GM23338 (cell line): ENCODE data around the gene CKS1B. TPM values are rescaled to one million over a fixed set of nuclear protein-coding genes. Genes with fewer than 3 reads are reported as not detected.

ENCODE experiments used
- ATAC-seq: fragments of 200-7000 bp; cut with Tn5 transposase; 3 replicates; pipeline ENCODE4 v1.9.1; 2020
- DNase-seq: peaks from one replicate; pipeline ENCODE4 v3.0.0-alpha.2; 2015; ENCODE audit warnings: low spot score
- H2AFZ ChIP-seq: fragments of 200-600 bp; sonication (generic); 2 replicates; pipeline ENCODE4 v1.8.0; 2016; ENCODE audit warnings: antibody characterized with exemption, mild to moderate bottlenecking, moderate library complexity
- H3F3A ChIP-seq: fragments of 200-600 bp; sonication (generic); replicated peaks from 2 replicates; pipeline ENCODE4 v1.8.0; 2017; ENCODE audit warnings: antibody characterized with exemption, mixed run types, low read depth
- H3K27ac ChIP-seq: fragments of 200-600 bp; sonication (generic); 2 replicates; pipeline ENCODE4 v1.6.1; 2016; ENCODE audit warnings: low read depth
- H3K27me3 ChIP-seq: fragments of 200-600 bp; sonication (generic); 2 replicates; pipeline ENCODE4 v1.8.0; 2016; ENCODE audit warnings: mild to moderate bottlenecking, mixed run types, moderate library complexity; ENCODE audit not compliant: insufficient read depth
- H3K36me3 ChIP-seq: fragments of 200-600 bp; sonication (generic); 2 replicates; pipeline ENCODE4 v1.8.0; 2016; ENCODE audit warnings: mild to moderate bottlenecking; ENCODE audit not compliant: insufficient read depth
- H3K4me1 ChIP-seq: fragments of 200-600 bp; sonication (generic); 2 replicates; pipeline ENCODE4 v1.8.0; 2016; ENCODE audit warnings: mild to moderate bottlenecking, moderate library complexity; ENCODE audit not compliant: insufficient read depth
- H3K4me2 ChIP-seq: fragments of 200-600 bp; sonication (generic); 2 replicates; pipeline ENCODE4 v1.7.1; 2017; ENCODE audit warnings: mixed run types
- H3K4me3 ChIP-seq: fragments of 200-600 bp; sonication (generic); 2 replicates; pipeline ENCODE4 v1.6.1; 2016; ENCODE audit warnings: mixed run types
- H3K79me2 ChIP-seq: fragments of 200-600 bp; sonication (generic); replicated peaks from 2 replicates; pipeline ENCODE4 v1.8.0; 2017; ENCODE audit warnings: mild to moderate bottlenecking; ENCODE audit not compliant: insufficient read depth
- H3K9me2 ChIP-seq: fragments of 200-600 bp; sonication (generic); 2 replicates; pipeline ENCODE4 v1.8.0; 2017; ENCODE audit not compliant: insufficient read depth
- H4K20me1 ChIP-seq: fragments of 200-600 bp; sonication (generic); replicated peaks from 2 replicates; pipeline ENCODE4 v1.8.0; 2017; ENCODE audit warnings: mild to moderate bottlenecking; ENCODE audit not compliant: insufficient read depth
- H3K27ac Mint-ChIP-seq: 2 replicates; pipeline ENCODE4 v1.8.0; 2020; ENCODE audit warnings: inconsistent platforms, mild to moderate bottlenecking, moderate library complexity, mixed read lengths
- H3K27me3 Mint-ChIP-seq: 3 replicates; pipeline ENCODE4 v1.8.0; 2022; ENCODE audit warnings: low read depth, mild to moderate bottlenecking, moderate library complexity, mixed read lengths, inconsistent platforms; ENCODE audit not compliant: insufficient read depth, poor library complexity
- H3K36me3 Mint-ChIP-seq: 3 replicates; pipeline ENCODE4 v1.8.0; 2021; ENCODE audit warnings: low read depth, mild to moderate bottlenecking, inconsistent platforms, moderate library complexity, mixed read lengths
- H3K4me1 Mint-ChIP-seq: 3 replicates; pipeline ENCODE4 v1.8.0; 2020; ENCODE audit warnings: mild to moderate bottlenecking, inconsistent platforms, mixed read lengths
- H3K4me3 Mint-ChIP-seq: 3 replicates; pipeline ENCODE4 v1.8.0; 2021; ENCODE audit warnings: moderate library complexity, mild to moderate bottlenecking, inconsistent platforms, mixed read lengths
- H3K9me3 Mint-ChIP-seq: 3 replicates; pipeline ENCODE4 v1.8.0; 2020; ENCODE audit warnings: moderate library complexity, mild to moderate bottlenecking, inconsistent platforms, mixed read lengths
- CREB1 ChIP-seq: fragments of 250-450 bp; sonication (Bioruptor Pico); IDR thresholded peaks from 2 replicates; pipeline ENCODE4 v1.5.0; 2020; ENCODE audit warnings: low read depth, mild to moderate bottlenecking, moderate library complexity
- EZH2 ChIP-seq: fragments of 200-600 bp; sonication (generic); IDR thresholded peaks from one replicate; pipeline ENCODE4 v1.8.0; 2017; ENCODE audit warnings: antibody characterized with exemption, mild to moderate bottlenecking, low read depth; ENCODE audit not compliant: unreplicated experiment
- EZH2phosphoT487 ChIP-seq: fragments of 200-600 bp; sonication (generic); IDR thresholded peaks from one replicate; pipeline ENCODE4 v1.8.1; 2018; ENCODE audit warnings: antibody characterized with exemption; ENCODE audit not compliant: unreplicated experiment
- JUNB ChIP-seq: IDR thresholded peaks from one replicate; pipeline ENCODE4 v1.6.1; 2016; ENCODE audit warnings: antibody characterized with exemption; ENCODE audit not compliant: unreplicated experiment
- NANOG ChIP-seq: IDR thresholded peaks from 2 replicates; pipeline ENCODE4 v1.6.1; 2016; ENCODE audit warnings: antibody characterized with exemption, borderline replicate concordance
- POLR2AphosphoS5 ChIP-seq: IDR thresholded peaks from 2 replicates; pipeline ENCODE4 v1.6.1; 2016; ENCODE audit warnings: antibody characterized with exemption, low read depth
- ZNF114 ChIP-seq: fragments of 250-450 bp; sonication (Bioruptor Pico); IDR thresholded peaks from 2 replicates; pipeline ENCODE4 v1.5.0; 2020; ENCODE audit warnings: mild to moderate bottlenecking, moderate library complexity
- ZNF331 ChIP-seq: fragments of 250-450 bp; sonication (Bioruptor Pico); IDR thresholded peaks from 2 replicates; pipeline ENCODE4 v1.5.0; 2020; ENCODE audit warnings: low read depth, mild to moderate bottlenecking, moderate library complexity
- polyA plus RNA-seq: library from polyadenylated mRNA; unstranded; fragments of >200 nt; fragmentation: Nextera tagmentation; extraction: Ambion mirVana; gene quantifications from 2 replicates; pipeline ENCODE4 v1.2.1, GENCODE V29; 2016
- total RNA-seq: library from RNA; depleted of rRNA; stranded (reverse); fragments of >200 nt; shearing (Covaris generic); gene quantifications from 2 replicates; pipeline ENCODE4 v1.2.3, GENCODE V29; 2014
- TF ChIP-seq, protein P1 (sequence below): IDR thresholded peaks from 2 replicates; pipeline ENCODE4 v1.6.1; 2016; ENCODE audit warnings: antibody characterized with exemption
- TF ChIP-seq, protein P2 (sequence below): IDR thresholded peaks from one replicate; pipeline ENCODE4 v1.6.1; 2018; ENCODE audit warnings: antibody characterized with exemption; ENCODE audit not compliant: unreplicated experiment
- TF ChIP-seq, protein P3 (sequence below), 2 experiments: fragments of 200-600 bp in 1 of 2; sonication (generic) in 1 of 2; conservative IDR thresholded peaks; 2 replicates each; pipeline versions ENCODE4 v1.5.1 to v1.6.1; 2016 to 2017; ENCODE audit warnings: antibody characterized with exemption in 2 of 2, low read depth in 2 of 2, mild to moderate bottlenecking in 2 of 2, moderate library complexity in 1 of 2
- TF ChIP-seq, protein P4 (sequence below): fragments of 250-450 bp; sonication (Bioruptor Pico); IDR thresholded peaks from 2 replicates; pipeline ENCODE4 v1.5.0; 2020; ENCODE audit warnings: mild to moderate bottlenecking, moderate library complexity

Gene CKS1B
- total and polyA plus RNA-seq, 2 experiments from 2014 or later: 296 to 617 TPM

DNA sequence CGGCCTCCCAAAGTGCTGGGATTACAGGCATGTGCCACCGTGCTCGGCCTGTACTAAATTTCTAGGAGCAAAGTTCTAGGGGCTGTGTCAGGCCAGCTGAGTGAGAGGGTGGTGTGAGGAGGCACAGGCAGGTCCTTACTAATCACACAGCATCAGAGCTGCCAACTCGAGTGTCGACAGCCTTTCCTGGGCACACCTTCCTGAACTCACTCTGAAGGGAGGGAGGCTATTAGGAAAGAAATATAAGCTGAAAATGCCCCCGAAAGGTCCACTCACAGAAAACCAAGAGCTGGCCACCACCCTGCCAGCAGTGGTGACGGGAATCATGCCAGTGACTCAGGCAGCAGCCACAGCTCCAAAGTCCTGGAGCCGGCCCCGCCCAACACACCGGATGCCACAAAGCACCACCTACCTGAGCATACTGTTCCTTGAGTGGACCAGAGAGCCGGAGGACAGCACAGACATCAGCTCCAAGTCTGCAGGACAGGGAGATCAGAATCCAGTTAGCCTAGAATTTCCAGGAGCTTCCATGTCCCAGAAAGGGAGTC lies 42.5 kb upstream of the CKS1B start:
- Histone ChIP-seq H3K4me3 (no peak overlapping the region), H3K27ac (no peak overlapping the region), H4K20me1 (no peaks in the 10 kb centered on the region), H3K4me2 (no peak overlapping the region), H3K9me2 (no peaks in the 10 kb centered on the region; the same call in 1 of the 2 replicates), H3K79me2 (no peaks in the 10 kb centered on the region; the same call in 1 of the 2 replicates), H3K36me3 (no peaks in the 10 kb centered on the region), H2AFZ (no peak overlapping the region), H3K4me1 (peaks cover 5% of the 10 kb centered on the region; the same call in 1 of the 2 replicates), H3K27me3 (no peaks in the 10 kb centered on the region; the same call in 1 of the 2 replicates), H3F3A (no peaks in the 10 kb centered on the region; the same call in 1 of the 2 replicates)
- Mint-ChIP-seq H3K9me3 (peaks cover 3% of the 10 kb centered on the region; the same call in 1 of the 3 replicates), H3K27ac (no peak overlapping the region), H3K36me3 (peaks cover 14% of the 10 kb centered on the region; the same call in 1 of the 3 replicates), H3K27me3 (peaks cover 7% of the 10 kb centered on the region), H3K4me1 (peaks cover 3% of the 10 kb centered on the region), H3K4me3 (no peak overlapping the region)
- ATAC-seq (no peak), DNase-seq (no peak)
- TF ChIP-seq, protein P1, sequence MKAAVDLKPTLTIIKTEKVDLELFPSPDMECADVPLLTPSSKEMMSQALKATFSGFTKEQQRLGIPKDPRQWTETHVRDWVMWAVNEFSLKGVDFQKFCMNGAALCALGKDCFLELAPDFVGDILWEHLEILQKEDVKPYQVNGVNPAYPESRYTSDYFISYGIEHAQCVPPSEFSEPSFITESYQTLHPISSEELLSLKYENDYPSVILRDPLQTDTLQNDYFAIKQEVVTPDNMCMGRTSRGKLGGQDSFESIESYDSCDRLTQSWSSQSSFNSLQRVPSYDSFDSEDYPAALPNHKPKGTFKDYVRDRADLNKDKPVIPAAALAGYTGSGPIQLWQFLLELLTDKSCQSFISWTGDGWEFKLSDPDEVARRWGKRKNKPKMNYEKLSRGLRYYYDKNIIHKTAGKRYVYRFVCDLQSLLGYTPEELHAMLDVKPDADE: no peak
- TF ChIP-seq ZNF114 (CRISPR knock-in tag) (no peak), ZNF331 (CRISPR knock-in tag) (no peak), NANOG (no peak), JUNB (no peak), POLR2AphosphoS5 (no peak), EZH2phosphoT487 (no peak), CREB1 (CRISPR knock-in tag) (no peak), EZH2 (no peak)
- TF ChIP-seq, protein P2, sequence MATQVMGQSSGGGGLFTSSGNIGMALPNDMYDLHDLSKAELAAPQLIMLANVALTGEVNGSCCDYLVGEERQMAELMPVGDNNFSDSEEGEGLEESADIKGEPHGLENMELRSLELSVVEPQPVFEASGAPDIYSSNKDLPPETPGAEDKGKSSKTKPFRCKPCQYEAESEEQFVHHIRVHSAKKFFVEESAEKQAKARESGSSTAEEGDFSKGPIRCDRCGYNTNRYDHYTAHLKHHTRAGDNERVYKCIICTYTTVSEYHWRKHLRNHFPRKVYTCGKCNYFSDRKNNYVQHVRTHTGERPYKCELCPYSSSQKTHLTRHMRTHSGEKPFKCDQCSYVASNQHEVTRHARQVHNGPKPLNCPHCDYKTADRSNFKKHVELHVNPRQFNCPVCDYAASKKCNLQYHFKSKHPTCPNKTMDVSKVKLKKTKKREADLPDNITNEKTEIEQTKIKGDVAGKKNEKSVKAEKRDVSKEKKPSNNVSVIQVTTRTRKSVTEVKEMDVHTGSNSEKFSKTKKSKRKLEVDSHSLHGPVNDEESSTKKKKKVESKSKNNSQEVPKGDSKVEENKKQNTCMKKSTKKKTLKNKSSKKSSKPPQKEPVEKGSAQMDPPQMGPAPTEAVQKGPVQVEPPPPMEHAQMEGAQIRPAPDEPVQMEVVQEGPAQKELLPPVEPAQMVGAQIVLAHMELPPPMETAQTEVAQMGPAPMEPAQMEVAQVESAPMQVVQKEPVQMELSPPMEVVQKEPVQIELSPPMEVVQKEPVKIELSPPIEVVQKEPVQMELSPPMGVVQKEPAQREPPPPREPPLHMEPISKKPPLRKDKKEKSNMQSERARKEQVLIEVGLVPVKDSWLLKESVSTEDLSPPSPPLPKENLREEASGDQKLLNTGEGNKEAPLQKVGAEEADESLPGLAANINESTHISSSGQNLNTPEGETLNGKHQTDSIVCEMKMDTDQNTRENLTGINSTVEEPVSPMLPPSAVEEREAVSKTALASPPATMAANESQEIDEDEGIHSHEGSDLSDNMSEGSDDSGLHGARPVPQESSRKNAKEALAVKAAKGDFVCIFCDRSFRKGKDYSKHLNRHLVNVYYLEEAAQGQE: no peak
- TF ChIP-seq, protein P3, sequence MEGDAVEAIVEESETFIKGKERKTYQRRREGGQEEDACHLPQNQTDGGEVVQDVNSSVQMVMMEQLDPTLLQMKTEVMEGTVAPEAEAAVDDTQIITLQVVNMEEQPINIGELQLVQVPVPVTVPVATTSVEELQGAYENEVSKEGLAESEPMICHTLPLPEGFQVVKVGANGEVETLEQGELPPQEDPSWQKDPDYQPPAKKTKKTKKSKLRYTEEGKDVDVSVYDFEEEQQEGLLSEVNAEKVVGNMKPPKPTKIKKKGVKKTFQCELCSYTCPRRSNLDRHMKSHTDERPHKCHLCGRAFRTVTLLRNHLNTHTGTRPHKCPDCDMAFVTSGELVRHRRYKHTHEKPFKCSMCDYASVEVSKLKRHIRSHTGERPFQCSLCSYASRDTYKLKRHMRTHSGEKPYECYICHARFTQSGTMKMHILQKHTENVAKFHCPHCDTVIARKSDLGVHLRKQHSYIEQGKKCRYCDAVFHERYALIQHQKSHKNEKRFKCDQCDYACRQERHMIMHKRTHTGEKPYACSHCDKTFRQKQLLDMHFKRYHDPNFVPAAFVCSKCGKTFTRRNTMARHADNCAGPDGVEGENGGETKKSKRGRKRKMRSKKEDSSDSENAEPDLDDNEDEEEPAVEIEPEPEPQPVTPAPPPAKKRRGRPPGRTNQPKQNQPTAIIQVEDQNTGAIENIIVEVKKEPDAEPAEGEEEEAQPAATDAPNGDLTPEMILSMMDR (conservative IDR thresholded peaks at IDR 0.05; ENCODE audit: low read depth in 2 of 2): no peak
- TF ChIP-seq, protein P4, sequence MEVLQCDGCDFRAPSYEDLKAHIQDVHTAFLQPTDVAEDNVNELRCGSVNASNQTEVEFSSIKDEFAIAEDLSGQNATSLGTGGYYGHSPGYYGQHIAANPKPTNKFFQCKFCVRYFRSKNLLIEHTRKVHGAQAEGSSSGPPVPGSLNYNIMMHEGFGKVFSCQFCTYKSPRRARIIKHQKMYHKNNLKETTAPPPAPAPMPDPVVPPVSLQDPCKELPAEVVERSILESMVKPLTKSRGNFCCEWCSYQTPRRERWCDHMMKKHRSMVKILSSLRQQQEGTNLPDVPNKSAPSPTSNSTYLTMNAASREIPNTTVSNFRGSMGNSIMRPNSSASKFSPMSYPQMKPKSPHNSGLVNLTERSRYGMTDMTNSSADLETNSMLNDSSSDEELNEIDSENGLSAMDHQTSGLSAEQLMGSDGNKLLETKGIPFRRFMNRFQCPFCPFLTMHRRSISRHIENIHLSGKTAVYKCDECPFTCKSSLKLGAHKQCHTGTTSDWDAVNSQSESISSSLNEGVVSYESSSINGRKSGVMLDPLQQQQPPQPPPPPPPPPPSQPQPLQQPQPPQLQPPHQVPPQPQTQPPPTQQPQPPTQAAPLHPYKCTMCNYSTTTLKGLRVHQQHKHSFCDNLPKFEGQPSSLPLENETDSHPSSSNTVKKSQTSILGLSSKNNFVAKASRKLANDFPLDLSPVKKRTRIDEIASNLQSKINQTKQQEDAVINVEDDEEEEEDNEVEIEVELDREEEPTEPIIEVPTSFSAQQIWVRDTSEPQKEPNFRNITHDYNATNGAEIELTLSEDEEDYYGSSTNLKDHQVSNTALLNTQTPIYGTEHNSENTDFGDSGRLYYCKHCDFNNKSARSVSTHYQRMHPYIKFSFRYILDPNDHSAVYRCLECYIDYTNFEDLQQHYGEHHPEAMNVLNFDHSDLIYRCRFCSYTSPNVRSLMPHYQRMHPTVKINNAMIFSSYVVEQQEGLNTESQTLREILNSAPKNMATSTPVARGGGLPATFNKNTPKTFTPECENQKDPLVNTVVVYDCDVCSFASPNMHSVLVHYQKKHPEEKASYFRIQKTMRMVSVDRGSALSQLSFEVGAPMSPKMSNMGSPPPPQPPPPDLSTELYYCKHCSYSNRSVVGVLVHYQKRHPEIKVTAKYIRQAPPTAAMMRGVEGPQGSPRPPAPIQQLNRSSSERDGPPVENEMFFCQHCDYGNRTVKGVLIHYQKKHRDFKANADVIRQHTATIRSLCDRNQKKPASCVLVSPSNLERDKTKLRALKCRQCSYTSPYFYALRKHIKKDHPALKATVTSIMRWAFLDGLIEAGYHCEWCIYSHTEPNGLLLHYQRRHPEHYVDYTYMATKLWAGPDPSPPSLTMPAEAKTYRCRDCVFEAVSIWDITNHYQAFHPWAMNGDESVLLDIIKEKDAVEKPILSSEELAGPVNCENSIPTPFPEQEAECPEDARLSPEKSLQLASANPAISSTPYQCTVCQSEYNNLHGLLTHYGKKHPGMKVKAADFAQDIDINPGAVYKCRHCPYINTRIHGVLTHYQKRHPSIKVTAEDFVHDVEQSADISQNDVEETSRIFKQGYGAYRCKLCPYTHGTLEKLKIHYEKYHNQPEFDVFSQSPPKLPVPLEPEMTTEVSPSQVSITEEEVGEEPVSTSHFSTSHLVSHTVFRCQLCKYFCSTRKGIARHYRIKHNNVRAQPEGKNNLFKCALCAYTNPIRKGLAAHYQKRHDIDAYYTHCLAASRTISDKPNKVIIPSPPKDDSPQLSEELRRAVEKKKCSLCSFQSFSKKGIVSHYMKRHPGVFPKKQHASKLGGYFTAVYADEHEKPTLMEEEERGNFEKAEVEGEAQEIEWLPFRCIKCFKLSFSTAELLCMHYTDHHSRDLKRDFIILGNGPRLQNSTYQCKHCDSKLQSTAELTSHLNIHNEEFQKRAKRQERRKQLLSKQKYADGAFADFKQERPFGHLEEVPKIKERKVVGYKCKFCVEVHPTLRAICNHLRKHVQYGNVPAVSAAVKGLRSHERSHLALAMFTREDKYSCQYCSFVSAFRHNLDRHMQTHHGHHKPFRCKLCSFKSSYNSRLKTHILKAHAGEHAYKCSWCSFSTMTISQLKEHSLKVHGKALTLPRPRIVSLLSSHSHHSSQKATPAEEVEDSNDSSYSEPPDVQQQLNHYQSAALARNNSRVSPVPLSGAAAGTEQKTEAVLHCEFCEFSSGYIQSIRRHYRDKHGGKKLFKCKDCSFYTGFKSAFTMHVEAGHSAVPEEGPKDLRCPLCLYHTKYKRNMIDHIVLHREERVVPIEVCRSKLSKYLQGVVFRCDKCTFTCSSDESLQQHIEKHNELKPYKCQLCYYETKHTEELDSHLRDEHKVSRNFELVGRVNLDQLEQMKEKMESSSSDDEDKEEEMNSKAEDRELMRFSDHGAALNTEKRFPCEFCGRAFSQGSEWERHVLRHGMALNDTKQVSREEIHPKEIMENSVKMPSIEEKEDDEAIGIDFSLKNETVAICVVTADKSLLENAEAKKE (CRISPR knock-in tag): no peak
